Panc1 (cell line): ENCODE measurements around the gene SIRPB2. TPM values are rescaled to one million over a fixed set of nuclear protein-coding genes. Genes with fewer than 3 reads are reported as not detected.

Experiments
- ATAC-seq: fragments of 200-7000 bp; cut with Tn5 transposase; 2 replicates; pipeline ENCODE4 v1.9.1; 2020; ENCODE audit warnings: mild to moderate bottlenecking, moderate library complexity
- BruUV-seq: library from RNA; stranded (reverse); fragments of 400-500 nt; replicated peaks from 2 replicates; lab custom pipeline; 2021; lab: Mats Ljungman, UMichigan
- CTCF ChIA-PET: fragments of 300-600 bp; sonication (Branson Sonifier 250); formaldehyde crosslinking; loops from one replicate; lab custom pipeline; 2022; ENCODE audit warnings: antibody characterized with exemption; lab: Charles Lee
- POLR2A ChIA-PET: fragments of 300-600 bp; sonication (Branson Sonifier 250); formaldehyde crosslinking; loops from one replicate; lab custom pipeline; 2022; ENCODE audit warnings: antibody characterized with exemption; lab: Charles Lee
- DNase-seq: peaks from one replicate; pipeline ENCODE4 v3.0.0-alpha.2; 2010; ENCODE audit warnings: low read depth, low spot score
- H3K27ac ChIP-seq: 2 replicates; pipeline ENCODE4 v1.5.1; 2011; ENCODE audit warnings: mild to moderate bottlenecking, low read length, inconsistent platforms
- H3K27me3 ChIP-seq: fragments of 200-500 bp; sonication (Bioruptor generic); 2 replicates; pipeline ENCODE4 v1.6.0; 2014; ENCODE audit warnings: low read length, inconsistent platforms; ENCODE audit not compliant: control insufficient read depth, insufficient read depth
- H3K36me3 ChIP-seq: fragments of 200-500 bp; sonication (Bioruptor generic); 2 replicates; pipeline ENCODE4 v1.5.1; 2014; ENCODE audit warnings: inconsistent platforms, mild to moderate bottlenecking, low read length, moderate library complexity; ENCODE audit not compliant: control insufficient read depth, insufficient read depth
- H3K4me1 ChIP-seq: 2 replicates; pipeline ENCODE4 v1.5.1; 2011; ENCODE audit warnings: inconsistent platforms, mild to moderate bottlenecking, low read length, moderate library complexity; ENCODE audit not compliant: control insufficient read depth, insufficient read depth
- H3K4me3 ChIP-seq, 2 experiments: 2 replicates each; pipeline ENCODE4 v1.5.1; 2011 to 2012; ENCODE audit warnings: low read depth in 2 of 2, low read length in 2 of 2, mild to moderate bottlenecking in 2 of 2, inconsistent platforms in 1 of 2, moderate library complexity in 1 of 2
- H3K9me3 ChIP-seq: fragments of 200-500 bp; sonication (Bioruptor generic); 2 replicates; pipeline ENCODE4 v1.5.1; 2014; ENCODE audit warnings: low read depth, mild to moderate bottlenecking, inconsistent platforms, low read length, moderate library complexity; ENCODE audit not compliant: control insufficient read depth, insufficient read depth
- CTCF ChIP-seq: fragments of 450-650 bp; IDR thresholded peaks from 2 replicates; pipeline ENCODE4 v1.5.1; 2017; ENCODE audit warnings: mild to moderate bottlenecking
- POLR2AphosphoS5 ChIP-seq: IDR thresholded peaks from 2 replicates; pipeline ENCODE4 v1.6.1; 2012; ENCODE audit warnings: mild to moderate bottlenecking, low read depth, low read length, moderate library complexity
- REST ChIP-seq, 2 experiments: IDR thresholded peaks; 2 replicates each; pipeline ENCODE4 v1.6.1; 2011 to 2012; ENCODE audit warnings: low read depth in 2 of 2, control low read depth in 1 of 2, low read length in 1 of 2, mild to moderate bottlenecking in 1 of 2, moderate library complexity in 1 of 2; ENCODE audit not compliant: insufficient read depth in 1 of 2
- SIN3A ChIP-seq: IDR thresholded peaks from 2 replicates; pipeline ENCODE4 v1.6.1; 2012; ENCODE audit warnings: low read depth, mild to moderate bottlenecking, low read length, moderate library complexity, borderline replicate concordance; ENCODE audit not compliant: insufficient read depth
- TCF7L2 ChIP-seq: IDR thresholded peaks from 2 replicates; pipeline ENCODE4 v1.6.1; 2011; ENCODE audit warnings: mild to moderate bottlenecking, low read depth, low read length, inconsistent platforms
- in situ Hi-C: cut with HindIII; loops from 2 replicates; pipeline ENCODE4 v1.10.0; 2016; ENCODE audit warnings: low sequenced_read_pairs, low pct_unique_long_range_greater_than_20kb
- intact Hi-C: fragments of 100-400 bp; cut with micrococcal nuclease; formaldehyde crosslinking; loops from one replicate; pipeline ENCODE4 v1.10.0; 2022; ENCODE audit not compliant: unreplicated experiment
- total RNA-seq: library from RNA; stranded (reverse); gene quantifications from one replicate; pipeline ENCODE4 v1.2.1, GENCODE V29; 2021; ENCODE audit not compliant: unreplicated experiment

The SIRPB2 gene
- total RNA-seq, 1 experiment from 2014 or later, result not detected

GRCh38 chr20:1435337-1435699 is 55.9 kb downstream of the SIRPB2 start:
- ATAC-seq (no peak), DNase-seq (no peak)
- Histone ChIP-seq H3K4me3 (no peak overlapping the region), H3K9me3 (peaks cover 30% of the 10 kb centered on the region; the same call in 1 of the 2 replicates), H3K27ac (peak overlapping the region; percentile 69), H3K4me1 (peaks cover 10% of the 10 kb centered on the region), H3K27me3 (no peaks in the 10 kb centered on the region), H3K36me3 (no peaks in the 10 kb centered on the region)
- BruUV-seq, result no TSS peak
- intact Hi-C loops (loop anchor here (5.0 to 10.0 kb wide), 2 partner anchors 43 to 61 kb away; partner anchors contain the start of gene FKBP1A), in situ Hi-C loops (no loop called here)
- POLR2A ChIA-PET, result interaction anchor here (0.7 kb wide), 1 partner anchor 20 kb away, joined by 3 read pairs; no protein-coding TSS in a partner anchor
- CTCF ChIA-PET, result interaction anchor here (0.7 kb wide), 1 partner anchor 48 kb away, joined by 5 read pairs; no protein-coding TSS in a partner anchor
- TF ChIP-seq REST (IDR thresholded peaks at IDR 0.05; ENCODE audit: insufficient read depth in 1 of 2, low read depth in 2 of 2, low read length in 1 of 2), result no peak

GRCh38 chr20:1434571-1435336 is 56.5 kb downstream of the SIRPB2 start:
- peak overlapping the region; percentile 69 for H3K27ac ChIP-seq
- H3K4me1 ChIP-seq, result peaks cover 10% of the 10 kb centered on the region
- H3K27me3 ChIP-seq, result no peaks in the 10 kb centered on the region
- no peak overlapping the region for H3K4me3 ChIP-seq
- no peaks in the 10 kb centered on the region for H3K36me3 ChIP-seq
- DNase-seq (no peak), ATAC-seq (no peak)
- TF ChIP-seq POLR2AphosphoS5, result no peak
- no peak for TF ChIP-seq TCF7L2
- no peak for TF ChIP-seq SIN3A
- no peak for TF ChIP-seq CTCF
- no peak for TF ChIP-seq REST (IDR thresholded peaks at IDR 0.05; ENCODE audit: insufficient read depth in 1 of 2, low read depth in 2 of 2, low read length in 1 of 2)
- intact Hi-C loops (loop anchor here (5.0 to 10.0 kb wide), 2 partner anchors 42 to 60 kb away; partner anchors contain the start of gene FKBP1A), in situ Hi-C loops (no loop called here)
- ChIA-PET POLR2A (no interaction called here), CTCF (interaction anchor here (0.7 kb wide), 1 partner anchor 47 kb away, joined by 5 read pairs; no protein-coding TSS in a partner anchor)
- BruUV-seq, result no TSS peak
- peaks cover 30% of the 10 kb centered on the region; the same call in 1 of the 2 replicates for H3K9me3 ChIP-seq
